DND-41 (cell line): ENCODE results near the gene PPARA.

Source experiments
- CTCF ChIP-seq: IDR thresholded peaks from 2 replicates; pipeline ENCODE4 v1.5.1; 2012; ENCODE audit warnings: borderline replicate concordance, low read length, moderate library complexity, mild to moderate bottlenecking; ENCODE audit not compliant: poor library complexity, severe bottlenecking; ENCODE audit errors: extremely low read depth
- EZH2 ChIP-seq: IDR thresholded peaks from 3 replicates; pipeline ENCODE4 v1.6.1; 2012; ENCODE audit warnings: borderline replicate concordance, low read depth, mild to moderate bottlenecking, moderate library complexity, low read length, inconsistent platforms; ENCODE audit not compliant: severe bottlenecking

- TF ChIP-seq EZH2 (no peak), CTCF (no peak)
Measured at GRCh38 chr22:46240506-46240905, 90.2 kb downstream of the PPARA start.
